GM18519 (cell line): ENCODE measurements around the gene SCRT2.
A peak's percentile ranks its signal among the peaks of the same experiment; 100 is the strongest.
"Not testable (repeated sequence)": the region's sequence is repeated elsewhere in the genome, so short reads cannot be mapped to it uniquely, and the experiment has no call there.

Experiments used
- ATAC-seq: cut with Tn5 transposase; IDR thresholded peaks from one replicate; pipeline ENCODE4 v1.9.1; 2021; ENCODE audit warnings: mild to moderate bottlenecking, moderate library complexity; ENCODE audit not compliant: unreplicated experiment, low FRiP score

SCRT2 gene

GRCh38 chr20:653590-654416 lies 21.8 kb downstream of the SCRT2 start:
- ATAC-seq, result no peak

- peak; percentile 77 for ATAC-seq
Measured at GRCh38 chr20:653110-653589, 22.5 kb downstream of the SCRT2 start, which contains the start of gene SRXN1. Gene SRXN1, minus strand, starts transcription at chr20:653200. Its CDS starts 15 bp downstream, at chr20:653185.

- no peak for ATAC-seq
Measured at GRCh38 chr20:652615-653109, 22.9 kb downstream of the SCRT2 start.

- ATAC-seq, result no peak
Measured at GRCh38 chr20:651713-652614, 23.6 kb downstream of the SCRT2 start.

GRCh38 chr20:650954-651353 lies 24.6 kb downstream of the SCRT2 start:
- ATAC-seq, result no peak

- no peak for ATAC-seq
Measured at GRCh38 chr20:650281-650680, 25.3 kb downstream of the SCRT2 start.

- ATAC-seq, result no peak
Measured at GRCh38 chr20:647479-648019, 28.1 kb downstream of the SCRT2 start.

- ATAC-seq, result no peak
Measured at GRCh38 chr20:646868-647233, 28.8 kb downstream of the SCRT2 start.

GRCh38 chr20:646107-646867 lies 29.3 kb downstream of the SCRT2 start:
- no peak for ATAC-seq

- ATAC-seq, result no peak
Measured at GRCh38 chr20:645318-646106, 30.1 kb downstream of the SCRT2 start.

- no peak for ATAC-seq
Measured at GRCh38 chr20:644692-645317, 30.8 kb downstream of the SCRT2 start.

GRCh38 chr20:642398-643174 lies 33.0 kb downstream of the SCRT2 start:
- ATAC-seq, result no peak

GRCh38 chr20:642013-642397 lies 33.6 kb downstream of the SCRT2 start:
- not testable (repeated sequence) for ATAC-seq

GRCh38 chr20:641516-641875 lies 34.1 kb downstream of the SCRT2 start:
- ATAC-seq, result no peak

GRCh38 chr20:640674-641515 lies 34.7 kb downstream of the SCRT2 start:
- no peak for ATAC-seq

GRCh38 chr20:638579-638978 lies 37.0 kb downstream of the SCRT2 start:
- no peak for ATAC-seq

GRCh38 chr20:637559-637958 lies 38.0 kb downstream of the SCRT2 start:
- ATAC-seq, result no peak
